CD4-positive, alpha-beta T cell treated with Interleukin-17A for 4 hours (primary cell): ENCODE results near the gene ATRAID.
"Not testable (repeated sequence)": the region's sequence is repeated elsewhere in the genome, so short reads cannot be mapped to it uniquely, and the experiment has no call there.

ENCODE experiments used
- DNase-seq: peaks from one replicate; pipeline ENCODE4 v3.0.0-alpha.2; 2020; ENCODE audit warnings: mixed read lengths

ATRAID gene

GRCh38 chr2:27211943-27212625 lies at the start of gene ATRAID, which contains the start of gene SLC5A6:
ATRAID (plus strand) TSS chr2:27212041; CDS start chr2:27212369, 328 bp downstream.
SLC5A6 (minus strand) TSS chr2:27212268; CDS start chr2:27207650, 4,618 bp downstream.
- peak; percentile 89 for DNase-seq

- DNase-seq = no peak
Observed at GRCh38 chr2:27162151-27163121, 49.4 kb upstream of the ATRAID start.

GRCh38 chr2:27164960-27165763 lies 46.7 kb upstream of the ATRAID start:
- DNase-seq = no peak

GRCh38 chr2:27170581-27171337 lies 41.1 kb upstream of the ATRAID start:
- no peak for DNase-seq

GRCh38 chr2:27171351-27171848 lies 40.4 kb upstream of the ATRAID start:
- no peak for DNase-seq

GRCh38 chr2:27174638-27175037 lies 37.2 kb upstream of the ATRAID start:
- no peak for DNase-seq

GRCh38 chr2:27175330-27175729 lies 36.5 kb upstream of the ATRAID start:
- DNase-seq = no peak

GRCh38 chr2:27175781-27176180 lies 36.1 kb upstream of the ATRAID start:
- not testable (repeated sequence) for DNase-seq

GRCh38 chr2:27177441-27178351 lies 34.1 kb upstream of the ATRAID start:
- DNase-seq = no peak

GRCh38 chr2:27178469-27178868 lies 33.4 kb upstream of the ATRAID start:
- no peak for DNase-seq

- DNase-seq = no peak
Observed at GRCh38 chr2:27179344-27180000, 32.4 kb upstream of the ATRAID start.

- DNase-seq = no peak
Observed at GRCh38 chr2:27182346-27182745, 29.5 kb upstream of the ATRAID start.

GRCh38 chr2:27184115-27184514 lies 27.7 kb upstream of the ATRAID start:
- DNase-seq = no peak

- no peak for DNase-seq
Observed at GRCh38 chr2:27185331-27186026, 26.4 kb upstream of the ATRAID start.

- DNase-seq = no peak
Observed at GRCh38 chr2:27186613-27187345, 25.1 kb upstream of the ATRAID start.

GRCh38 chr2:27189989-27190388 lies 21.9 kb upstream of the ATRAID start:
- DNase-seq = no peak

- peak; percentile 53 for DNase-seq
Observed at GRCh38 chr2:27191070-27191829, 20.6 kb upstream of the ATRAID start.
